ENCODE data around the gene FBLN1.
A peak's percentile ranks its signal among the peaks of the same experiment; 100 is the strongest.

The FBLN1 gene

DNA sequence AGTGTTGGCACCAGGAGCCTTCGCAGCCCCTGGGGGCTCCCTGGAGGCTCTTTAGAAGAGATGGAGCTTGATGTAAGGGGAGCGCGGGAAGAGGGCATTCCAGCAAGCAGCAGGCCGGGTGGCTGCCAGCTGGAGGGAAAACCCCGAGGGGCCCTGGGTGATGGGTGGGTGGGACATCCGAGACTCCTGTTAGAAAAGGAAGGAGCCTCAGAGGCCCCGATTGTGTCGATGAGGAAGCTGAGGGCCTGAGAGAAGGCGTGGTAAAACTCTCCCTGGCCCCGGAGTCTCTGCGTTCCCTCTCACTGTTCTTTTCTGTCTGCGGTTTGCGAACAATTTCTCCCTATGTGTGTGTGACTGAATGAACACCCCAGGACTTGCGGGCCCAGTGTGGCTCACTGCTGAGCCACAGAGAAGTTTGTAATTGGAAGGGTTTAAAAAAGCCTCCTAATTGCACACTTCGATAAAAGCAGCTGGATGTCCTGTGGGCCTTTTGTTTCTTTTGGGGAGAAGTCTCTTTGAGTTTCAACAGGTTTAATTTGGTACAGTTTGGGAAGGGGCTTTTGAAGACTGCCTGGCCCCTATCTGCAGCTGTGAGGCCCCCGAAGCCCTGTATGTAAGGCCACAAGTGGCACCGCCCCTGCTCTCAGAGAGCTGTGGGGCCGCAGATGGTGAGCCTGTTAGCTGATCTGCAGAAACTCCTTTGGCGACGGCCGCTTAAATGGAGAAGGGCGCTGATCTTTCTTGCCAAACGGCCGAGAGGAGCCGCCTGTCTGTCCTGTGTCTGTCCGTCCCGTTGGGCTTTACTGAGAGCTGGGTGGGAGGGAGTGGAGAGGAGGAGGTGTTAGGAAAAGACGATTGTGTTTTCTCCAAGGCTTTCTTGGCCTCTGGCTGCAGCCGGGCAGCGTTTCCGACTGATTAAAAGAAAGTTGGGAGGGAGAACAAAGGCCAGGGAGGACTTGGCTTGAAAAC lies 2.0 kb downstream of the FBLN1 start:
- peak; percentile 95 for DNase-seq

DNA sequence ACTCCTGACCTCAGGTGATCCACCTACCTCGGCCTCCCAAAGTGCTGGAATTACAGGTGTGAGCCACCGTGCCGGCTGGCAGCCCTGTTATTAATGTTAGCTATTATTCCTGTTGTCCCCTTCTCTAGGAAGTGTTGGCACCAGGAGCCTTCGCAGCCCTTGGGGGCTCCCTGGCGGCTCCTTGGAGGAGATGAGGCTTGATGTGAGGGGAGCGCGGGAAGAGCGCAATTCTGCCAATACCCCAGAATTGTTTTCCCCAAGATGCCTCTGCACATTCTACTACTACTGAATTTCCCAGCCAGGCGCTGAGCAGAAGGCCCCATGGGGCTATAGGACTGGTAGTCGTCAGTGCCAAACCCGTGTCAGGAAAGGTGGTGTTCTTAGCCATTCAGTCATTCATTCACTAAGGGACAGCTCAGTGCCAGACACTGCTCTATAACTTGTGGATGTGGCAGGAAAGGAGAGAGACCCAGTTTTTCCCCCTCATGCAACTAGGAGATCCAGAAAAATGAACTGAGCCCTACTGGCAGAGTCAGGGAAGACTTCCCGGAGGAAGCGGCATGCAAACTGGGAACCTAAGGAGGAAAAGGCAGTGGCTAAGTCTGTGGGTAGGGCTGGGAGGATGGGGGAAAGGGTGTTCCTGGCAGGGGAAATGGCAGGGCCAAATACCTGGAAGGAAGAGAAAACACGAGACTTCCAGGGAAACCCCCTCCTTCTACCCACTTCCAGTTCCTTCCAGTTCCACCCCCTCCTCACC lies 3.5 kb downstream of the FBLN1 start:
- no peak for DNase-seq

DNA sequence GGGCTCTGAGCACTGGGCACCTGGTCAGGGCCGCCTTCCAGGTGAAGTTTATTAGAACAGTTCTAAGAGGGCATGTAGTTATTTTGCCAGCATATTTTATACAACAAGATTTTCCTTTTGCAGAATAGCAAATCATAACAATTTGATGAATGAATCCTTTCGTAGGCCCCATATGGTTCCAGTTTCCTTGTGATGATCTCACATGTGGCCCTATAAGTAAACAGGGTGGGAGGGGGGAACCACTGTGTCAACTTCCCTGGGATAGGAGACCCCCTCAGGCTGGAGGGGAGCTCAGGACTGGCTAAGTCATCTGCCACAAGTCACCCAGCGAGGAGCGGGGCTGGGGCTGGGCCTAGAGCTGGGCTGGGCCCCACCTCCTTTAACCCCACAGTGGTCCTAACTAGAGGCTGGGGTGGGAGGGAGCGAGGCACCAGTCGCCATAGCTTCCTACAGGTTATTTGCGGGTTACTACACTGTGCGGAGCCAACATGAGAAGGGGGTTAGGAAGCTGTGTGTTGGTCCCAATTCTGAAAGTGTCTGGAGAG lies 4.2 kb downstream of the FBLN1 start:
- no peak for DNase-seq

DNA sequence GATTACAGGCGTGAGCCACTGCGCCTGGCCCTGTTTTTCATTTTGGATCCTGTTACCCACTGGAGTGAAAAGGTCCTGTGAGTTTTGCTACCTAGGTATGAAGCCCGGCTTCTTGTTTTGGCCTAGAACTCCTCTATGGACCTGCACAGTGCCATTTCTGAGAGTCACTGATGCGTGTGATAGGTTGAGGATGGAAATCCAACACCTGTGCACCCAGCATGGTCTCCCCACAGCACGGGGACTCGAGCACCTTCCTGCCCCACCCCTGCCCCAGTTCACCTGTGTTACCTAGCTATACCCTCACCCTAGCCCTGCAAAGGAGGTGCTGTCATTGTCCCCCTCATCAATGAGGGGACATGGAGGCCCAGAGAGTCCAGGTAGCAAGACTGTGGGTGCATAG lies 5.1 kb downstream of the FBLN1 start:
- DNase-seq: peak; percentile 43

DNA sequence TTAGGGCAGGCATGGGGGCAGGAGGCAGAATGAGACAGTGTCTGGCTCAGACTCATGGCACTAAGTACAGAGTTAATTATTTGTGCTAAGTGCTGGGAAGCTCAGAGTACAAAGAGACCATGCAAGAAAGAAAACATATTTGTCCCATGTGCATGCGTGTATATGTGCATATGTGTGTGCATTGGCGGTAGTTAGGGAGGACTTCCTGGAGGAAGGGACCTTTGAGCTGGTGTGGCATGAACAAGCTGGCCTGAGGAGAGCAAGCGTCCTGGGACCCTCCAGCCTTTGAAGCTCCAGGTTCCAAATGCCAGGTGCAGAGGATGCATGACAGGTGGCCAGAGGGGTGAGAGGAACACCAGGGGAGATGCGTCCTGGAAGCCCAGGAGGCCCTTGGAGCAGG lies 6.1 kb downstream of the FBLN1 start:
- DNase-seq: no peak

DNA sequence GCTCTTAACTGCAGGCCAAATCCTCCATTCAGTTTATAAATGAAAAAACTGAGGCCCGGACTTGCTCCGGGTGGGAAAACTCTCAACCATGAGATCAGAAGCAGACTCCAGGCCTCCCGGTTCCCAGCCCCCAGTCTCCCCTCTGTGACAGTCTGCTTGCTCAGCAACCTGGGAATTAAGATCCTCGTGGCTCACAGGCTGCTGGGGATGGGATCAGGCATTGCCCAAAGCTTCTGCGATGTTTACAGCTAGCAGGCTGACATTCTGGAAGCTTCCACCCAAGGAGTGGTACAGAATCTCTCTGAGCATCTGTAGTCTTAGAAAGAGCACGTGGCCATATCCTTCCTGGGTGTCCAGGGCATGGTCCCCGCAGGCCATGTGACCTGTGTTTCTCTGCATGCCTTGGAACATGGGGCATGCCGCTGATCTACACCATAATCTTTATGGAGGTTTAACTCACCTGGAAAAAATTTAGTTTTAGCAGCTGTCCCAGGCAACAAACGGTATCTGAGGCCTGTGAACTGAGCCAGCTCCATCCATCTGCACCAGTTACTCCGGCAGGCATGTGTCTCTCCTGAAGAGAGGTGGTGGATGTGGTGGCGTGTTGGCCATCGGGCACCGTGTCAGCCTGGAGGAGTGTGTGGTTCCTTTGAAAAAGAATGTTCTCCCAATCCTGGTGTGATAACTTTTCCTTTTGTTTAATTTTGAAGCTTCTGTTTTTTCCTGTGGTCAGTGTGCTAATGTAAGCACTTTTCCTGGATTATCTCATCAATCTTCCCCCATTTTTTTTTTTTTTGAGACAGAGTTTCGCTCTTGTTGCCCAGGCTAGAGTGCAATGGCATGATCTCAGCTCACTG lies 7.9 kb downstream of the FBLN1 start:
- DNase-seq: no peak

DNA sequence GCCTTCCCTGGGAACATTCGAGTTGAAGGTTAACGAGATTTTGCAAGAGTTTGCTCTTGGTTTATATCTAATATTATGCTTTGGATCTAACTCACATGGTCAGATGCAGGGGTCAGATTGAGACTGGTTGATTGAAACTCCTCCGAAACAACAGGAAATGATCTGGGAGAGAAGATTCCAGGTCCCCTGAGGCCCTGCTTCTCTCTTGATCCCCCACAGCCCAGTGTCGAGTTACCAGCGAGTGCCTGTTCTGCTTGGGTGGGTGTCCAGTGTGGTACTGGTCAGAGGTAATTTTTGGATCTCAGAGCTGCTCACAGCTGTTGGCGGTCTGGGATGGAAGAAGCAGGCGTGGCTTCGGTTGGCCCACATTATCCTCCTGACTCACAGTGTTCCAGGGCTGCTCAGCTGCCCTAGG lies 9.2 kb downstream of the FBLN1 start:
- DNase-seq: no peak

DNA sequence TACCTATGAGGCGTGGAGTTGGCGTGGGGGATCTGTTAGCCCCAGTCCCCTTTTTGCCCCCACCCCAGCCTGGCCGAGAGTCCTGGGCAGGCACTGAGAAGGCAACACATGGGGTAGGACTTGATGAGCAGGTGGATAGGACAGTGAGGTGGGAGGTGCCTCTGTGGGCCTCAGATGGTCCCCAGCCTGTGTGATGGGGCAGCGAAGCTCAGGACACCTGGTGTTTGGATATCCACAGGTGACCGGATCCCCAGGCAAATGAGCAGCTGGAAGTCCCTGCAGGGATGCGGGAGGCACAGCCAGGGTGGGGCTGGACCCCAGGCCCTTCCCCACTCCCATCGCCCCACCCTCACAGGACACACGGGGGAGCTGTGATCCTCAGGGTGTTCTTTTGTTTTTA lies 9.7 kb downstream of the FBLN1 start:
- DNase-seq: no peak

DNA sequence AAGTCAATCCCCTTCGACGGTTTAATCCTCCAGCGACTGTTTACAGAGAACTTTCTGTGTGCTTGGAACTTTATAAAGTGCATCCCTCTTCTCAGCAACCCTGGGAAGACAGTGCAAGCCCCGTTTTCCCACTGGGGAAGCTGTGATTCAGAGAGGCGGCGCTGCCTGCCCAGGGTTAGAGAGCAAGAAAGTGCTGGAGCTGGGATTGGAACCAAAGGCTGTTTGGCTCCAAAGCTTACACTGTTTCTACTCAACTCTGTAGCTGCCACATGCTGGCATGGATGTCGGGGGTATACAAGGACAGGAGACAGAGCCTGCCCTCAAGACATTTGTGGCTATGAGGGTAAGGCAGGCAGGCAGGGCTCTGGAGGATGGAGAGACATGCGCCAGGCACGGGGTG lies 13.0 kb downstream of the FBLN1 start:
- no peak for DNase-seq

DNA sequence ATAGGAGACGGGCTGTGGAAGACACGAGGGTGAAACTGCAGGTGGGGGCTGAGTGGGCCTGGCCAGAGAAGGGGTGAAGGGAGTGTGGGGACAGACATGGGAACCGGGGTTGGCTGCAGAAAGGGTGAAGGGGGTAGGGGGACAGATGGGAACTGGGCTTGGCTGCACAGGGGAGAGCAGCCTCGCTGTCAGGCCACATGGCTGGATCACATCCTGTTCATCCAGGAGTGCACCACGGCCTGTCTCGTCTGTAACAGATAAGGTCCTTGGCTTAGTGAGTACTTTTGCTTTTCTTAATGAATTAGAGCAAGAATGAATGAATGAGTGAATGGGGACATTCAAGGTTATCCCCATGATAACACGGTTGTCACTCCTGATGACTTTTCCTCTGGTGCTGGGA lies 13.5 kb downstream of the FBLN1 start:
- no peak for DNase-seq

DNA sequence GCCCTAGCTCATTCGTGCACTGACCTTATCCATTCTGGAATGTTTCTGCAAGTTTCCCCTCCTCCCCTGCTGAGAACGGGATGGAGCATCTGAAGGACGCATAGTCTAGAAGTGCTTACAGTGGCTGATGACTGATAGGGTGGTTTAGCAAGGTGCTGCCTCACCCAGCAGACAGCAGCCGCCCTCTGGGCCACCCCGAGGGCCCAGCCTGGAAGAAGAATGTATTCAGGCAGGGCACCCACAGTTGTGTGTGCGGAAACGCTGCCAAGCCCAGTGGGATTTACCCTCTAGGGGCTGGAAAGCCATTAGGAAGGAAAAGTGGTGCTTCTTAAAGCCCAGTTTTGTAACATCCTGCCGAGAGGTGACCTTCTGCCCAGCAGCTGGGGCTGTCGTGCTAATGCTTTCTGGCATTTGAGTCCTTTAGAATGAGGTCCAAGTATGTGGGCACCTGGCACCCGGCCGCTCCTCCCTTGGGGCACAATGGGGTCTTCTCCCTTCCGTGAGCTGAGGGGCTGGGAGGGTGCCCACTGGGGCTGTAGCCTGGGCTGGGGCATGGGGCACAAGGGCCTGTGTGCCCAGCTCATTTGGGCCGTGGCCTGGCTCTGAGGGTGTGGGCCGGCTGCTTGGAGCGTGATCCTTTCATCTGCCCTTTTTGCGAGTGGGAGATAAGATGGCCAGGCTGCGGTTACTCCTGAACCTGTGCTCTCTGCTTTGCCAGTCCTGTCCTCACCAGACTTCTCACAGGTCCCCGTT lies 14.4 kb downstream of the FBLN1 start:
- no peak for DNase-seq

DNA sequence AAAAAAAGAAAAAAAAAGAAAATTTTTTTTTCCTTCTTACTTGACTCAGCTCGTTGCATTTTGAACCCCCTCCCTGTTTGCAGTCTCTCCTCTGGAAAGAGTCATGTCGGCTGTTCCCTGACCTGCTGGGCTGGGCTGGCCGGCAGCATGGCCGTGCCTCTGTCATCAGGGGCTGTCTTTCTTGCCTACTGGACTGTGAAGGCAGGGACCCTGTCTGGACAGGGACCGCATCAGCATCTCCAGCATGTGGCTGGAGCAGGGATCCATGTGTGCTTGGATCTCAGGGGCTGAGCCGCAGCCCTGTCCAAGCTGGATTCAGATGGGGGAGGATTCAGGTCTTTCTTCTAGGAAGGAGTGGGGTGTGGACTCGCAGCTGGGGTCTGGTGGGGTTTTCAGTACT lies 15.5 kb downstream of the FBLN1 start:
- DNase-seq: no peak

DNA sequence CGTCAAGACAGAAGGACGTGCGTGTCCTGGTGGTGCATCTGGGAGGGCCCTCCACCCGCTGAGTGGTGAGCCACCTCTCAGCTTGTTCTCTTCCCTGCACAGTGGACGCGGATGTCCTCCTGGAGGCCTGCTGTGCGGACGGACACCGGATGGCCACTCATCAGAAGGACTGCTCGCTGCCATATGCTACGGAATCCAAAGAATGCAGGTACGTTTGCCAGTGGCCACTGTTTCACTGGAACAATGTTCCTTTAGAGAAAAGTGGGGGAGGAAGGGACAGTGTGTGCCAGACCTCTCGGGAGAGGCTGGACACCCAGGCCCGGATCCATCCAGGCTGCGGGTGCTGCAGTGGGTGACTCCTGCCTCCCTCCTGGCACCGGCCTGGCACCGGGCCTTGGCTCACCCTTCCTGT lies 15.9 kb downstream of the FBLN1 start:
- DNase-seq: no peak

DNA sequence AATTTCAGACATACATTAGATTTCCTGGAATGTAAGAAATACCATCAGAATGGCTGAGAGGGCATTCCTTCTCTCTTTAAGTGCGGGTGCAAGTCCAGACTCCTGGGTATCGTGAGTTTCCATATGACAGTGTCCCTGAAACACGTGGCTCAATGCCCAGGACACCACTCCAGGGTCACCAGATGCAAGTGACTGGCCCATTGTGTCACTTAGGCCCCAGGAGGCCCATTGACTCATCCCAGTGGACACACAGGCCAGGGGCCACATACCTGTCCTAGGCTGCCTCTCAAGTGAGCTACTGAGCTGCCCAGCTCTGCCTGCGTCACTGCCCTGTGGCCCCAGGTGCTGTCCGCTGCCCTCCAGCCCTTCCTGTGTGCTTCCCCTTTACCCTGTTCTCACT lies 18.5 kb downstream of the FBLN1 start:
- no peak for DNase-seq

DNA sequence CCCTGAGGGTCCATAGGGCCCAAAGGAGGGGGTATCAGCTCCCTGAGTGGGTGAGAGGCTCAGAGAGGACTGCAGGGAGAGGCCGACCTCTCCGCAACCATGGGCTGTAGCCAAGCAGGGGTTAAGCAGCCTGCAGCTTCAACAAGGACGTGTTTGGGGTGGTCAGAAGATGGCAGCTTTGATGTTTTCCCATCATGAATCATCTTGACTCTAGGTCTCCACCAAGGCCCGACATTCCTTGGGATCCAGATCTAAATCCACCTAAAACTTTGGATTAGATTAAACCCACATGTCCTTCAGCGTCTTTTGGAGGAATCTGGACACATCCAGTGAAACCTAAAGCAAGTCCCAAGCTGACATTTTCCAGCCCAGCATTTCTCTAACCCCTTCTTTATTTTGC lies 19.8 kb downstream of the FBLN1 start:
- DNase-seq: no peak

DNA sequence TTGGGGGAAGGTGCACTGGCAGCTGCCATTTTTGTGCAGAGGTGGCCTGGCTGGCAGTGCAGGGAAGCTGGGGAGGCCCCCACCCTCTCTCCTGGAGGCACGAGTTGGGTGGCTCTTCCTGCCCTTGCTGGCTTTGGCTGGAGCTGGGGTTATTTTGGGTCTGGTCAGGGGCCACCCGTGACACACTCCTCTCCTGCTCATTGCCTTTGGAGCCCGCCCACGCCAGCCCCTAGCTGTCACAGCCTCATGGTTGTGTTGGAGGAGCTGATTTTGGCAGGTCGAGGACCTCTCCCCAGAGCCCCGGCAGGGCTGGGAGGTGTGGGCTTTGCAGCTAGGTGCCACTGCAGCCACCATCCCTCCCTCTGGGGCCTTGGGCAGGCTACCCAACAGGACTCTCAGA lies 21.5 kb downstream of the FBLN1 start:
- no peak for DNase-seq

DNA sequence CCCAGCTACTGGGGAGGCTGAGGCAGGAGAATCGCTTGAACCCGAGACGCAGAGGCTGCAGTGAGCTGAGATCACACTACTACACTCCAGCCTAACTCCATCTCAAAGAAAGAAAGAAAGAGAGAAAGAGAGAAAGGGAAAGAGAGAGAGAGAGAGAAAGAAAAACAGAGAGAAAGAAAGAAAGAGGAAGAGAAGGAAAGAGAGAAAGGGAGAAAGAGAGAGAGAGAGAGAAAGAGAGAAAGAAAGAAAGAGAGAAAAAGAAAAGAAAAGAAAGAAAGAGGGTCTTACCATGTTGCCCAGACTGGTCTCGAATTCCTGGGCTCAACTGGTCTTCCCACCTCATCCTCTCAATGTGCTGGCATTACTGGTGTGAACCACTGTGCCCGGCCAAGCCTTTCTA lies 22.3 kb downstream of the FBLN1 start:
- no peak for DNase-seq

DNA sequence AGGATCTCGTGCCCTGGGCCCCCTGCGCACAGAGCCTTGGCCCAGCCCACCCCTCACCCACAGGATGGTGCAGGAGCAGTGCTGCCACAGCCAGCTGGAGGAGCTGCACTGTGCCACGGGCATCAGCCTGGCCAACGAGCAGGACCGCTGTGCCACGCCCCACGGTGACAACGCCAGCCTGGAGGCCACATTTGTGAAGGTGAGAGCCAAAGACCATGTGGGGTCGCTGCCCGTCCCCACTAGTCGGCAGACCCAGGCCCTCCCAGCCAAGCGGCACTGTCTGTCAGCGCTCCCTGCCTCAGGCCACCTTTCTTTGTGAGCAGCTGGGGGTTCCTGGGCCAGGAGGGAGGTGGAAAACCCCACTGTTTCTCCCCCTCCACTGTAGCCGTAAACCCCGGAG lies 22.8 kb downstream of the FBLN1 start:
- DNase-seq: no peak

DNA sequence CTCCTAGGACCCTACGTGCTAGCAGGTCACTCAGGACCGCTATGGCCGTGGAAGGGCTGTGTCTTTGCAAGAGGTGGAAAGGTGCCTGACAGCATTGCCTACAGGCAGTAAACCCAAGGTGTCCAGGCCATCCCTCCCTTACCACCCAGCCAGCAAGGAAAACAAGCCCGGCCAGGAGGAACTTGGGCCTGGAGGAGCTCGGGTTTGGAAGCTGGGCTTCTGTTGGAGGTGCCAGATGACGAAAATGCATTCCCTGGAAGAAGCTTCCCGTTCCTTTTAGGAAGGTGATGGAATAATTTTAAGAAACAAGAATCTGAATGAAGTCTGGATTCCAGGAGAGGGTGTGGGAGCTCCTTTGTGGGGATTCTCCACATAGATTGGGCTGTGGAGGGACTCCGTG lies 23.6 kb downstream of the FBLN1 start:
- DNase-seq: no peak

DNA sequence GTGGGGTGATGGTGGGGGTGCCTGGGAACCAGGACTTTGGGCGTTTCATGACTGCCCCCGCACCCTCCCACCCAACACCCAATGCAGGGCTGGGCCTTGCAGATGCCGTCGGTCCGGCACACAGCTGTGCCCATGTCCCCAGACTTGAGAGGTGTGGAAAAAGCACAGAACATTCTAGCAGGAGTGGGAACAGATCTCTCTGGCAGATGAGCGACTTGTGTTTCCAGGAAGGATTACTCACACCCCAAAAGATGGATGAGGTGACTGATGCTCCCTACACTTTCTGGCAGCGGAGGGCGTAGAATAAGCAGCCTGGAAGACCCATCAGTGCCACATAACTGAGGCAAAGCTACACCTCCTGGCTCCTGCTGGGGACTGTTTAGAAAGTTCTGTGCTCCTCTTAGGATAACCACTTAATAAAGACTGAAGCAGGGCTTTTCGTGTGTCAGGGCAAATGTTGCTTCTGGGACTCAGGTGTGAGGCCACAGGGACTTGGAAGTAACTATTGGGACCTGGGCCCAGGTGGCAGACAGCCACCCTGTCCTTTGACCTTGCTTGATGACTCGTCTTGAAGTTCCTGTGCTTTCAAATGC lies 24.2 kb downstream of the FBLN1 start:
- DNase-seq: no peak

DNA sequence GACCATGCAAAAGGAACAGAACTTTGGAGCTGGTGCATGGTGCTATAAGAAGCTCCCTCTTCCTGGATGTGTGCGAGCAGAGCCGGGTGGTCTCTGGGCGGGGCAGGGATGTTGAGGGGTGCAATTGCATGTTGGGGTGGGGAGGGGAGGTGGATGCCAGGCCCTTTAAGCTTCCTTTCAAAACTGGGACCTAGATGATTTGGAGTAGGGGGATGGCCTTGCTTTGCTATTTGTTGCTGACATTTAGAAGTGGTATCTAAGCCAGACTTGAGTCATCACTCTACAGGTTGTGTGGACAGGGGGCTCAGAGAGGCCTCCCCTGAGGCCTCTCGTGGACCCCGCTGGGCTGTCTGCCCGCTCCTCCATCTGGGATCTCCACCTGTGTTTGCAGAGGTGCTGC lies 24.8 kb downstream of the FBLN1 start:
- DNase-seq: no peak

DNA sequence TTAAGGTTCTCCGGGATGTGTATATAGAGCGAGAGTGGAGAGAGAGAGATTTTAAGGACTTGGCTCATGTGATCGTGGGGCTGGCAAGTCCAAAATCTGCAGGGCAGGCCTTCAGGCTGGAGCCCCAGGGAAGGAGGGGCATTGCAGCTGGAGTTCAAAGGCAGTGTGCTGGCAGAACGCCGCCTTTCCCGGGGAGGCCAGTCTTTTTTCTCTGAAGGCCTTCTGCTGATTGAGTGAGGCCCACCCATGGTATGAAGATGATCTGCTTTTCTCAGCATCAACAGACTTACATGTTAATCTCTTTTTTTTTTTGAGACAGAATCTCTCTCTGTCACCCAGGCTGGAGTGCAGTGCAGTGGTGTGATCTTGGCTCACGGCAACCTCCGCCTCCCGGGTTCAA lies 25.4 kb downstream of the FBLN1 start:
- DNase-seq: no peak

Data from NCI-H2171 treated with DMSO at 0.1 percent for 48 hours (cell line).